HG03196 (cell line): ENCODE data around the gene SEC14L3.

ENCODE experiments used
- ATAC-seq: cut with Tn5 transposase; IDR thresholded peaks from one replicate; pipeline ENCODE4 v1.9.1; 2021; ENCODE audit not compliant: unreplicated experiment

The SEC14L3 gene

DNA sequence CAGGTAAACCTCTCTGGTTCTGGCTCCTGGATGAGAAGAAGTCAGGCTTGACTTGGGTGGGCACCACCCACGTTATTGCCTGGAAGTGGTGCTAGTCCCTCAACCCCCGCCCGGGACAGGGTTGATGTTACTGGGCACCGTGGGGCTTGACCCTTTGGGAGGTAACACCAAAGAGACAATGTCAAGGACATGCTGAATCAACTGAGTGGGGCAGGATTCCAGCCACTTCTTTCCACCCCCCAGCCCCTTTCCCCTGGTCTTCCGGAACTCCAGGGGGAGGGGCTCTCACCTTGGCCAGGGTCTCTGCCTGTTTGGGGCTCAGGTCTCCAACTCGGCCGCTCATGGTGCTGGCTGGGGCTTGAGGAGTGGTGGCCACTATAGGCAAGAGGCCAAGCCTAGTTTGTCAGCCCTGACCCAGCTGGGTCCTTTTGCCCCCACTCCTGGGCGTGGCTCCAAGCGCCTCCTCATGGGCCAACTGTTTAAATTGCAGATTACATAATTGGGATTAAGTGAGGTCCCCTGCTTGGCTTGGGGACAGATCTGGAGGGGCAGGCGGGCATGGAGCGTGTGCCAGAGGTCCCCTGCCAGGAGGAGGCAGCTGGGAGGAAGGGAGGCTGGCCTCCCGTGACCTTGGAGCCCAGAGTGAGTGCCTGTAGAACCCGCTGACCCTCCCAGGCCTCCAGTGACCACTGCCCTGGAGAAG, at the start of gene SEC14L3:
Gene SEC14L3, minus strand, starts transcription at position 402 of the 703 bp plus-strand sequence. Its CDS starts 59 bp downstream, at position 343.
- no peak for ATAC-seq

- ATAC-seq = no peak
Measured at GRCh38 chr22:30519842-30520425, 48.1 kb upstream of the SEC14L3 start.

DNA sequence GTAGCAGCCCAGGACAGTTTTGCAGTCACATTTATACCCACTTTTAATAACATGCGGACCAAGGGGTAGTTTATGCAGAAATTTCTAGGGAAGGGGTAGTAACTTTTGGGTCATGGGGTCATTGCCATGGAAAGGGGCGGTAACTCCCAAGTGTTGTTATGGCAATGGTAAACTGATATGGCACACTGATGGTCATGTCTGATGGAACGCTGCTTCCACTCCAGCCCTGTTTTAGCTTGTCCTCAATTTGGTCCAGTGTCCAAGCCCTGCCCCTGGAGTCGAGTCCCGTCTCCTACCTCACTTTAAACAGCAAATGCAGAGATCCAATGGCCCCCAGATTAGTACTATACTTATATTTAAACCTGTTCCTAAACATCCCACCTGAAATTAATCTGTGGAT, 44.9 kb upstream of the SEC14L3 start:
- ATAC-seq = no peak

DNA sequence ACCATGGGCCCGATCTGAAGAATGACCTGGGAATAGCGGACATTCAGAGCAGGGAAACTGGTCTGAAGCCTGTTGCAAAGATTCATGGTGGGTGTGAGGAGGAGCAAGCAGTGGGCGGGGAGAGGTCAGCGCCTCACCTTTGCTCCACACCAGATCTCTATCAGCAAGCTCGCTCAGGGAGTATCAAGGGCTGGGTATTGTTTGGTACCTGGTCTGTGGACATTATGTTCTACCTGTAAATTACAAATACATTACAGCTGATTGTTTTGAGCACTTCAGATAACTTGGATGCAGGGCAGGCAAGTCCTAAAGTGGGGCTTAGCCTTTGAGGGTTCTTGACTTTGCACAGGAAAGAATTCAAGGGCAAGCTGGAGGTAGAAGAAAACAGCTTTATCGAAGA, 44.5 kb upstream of the SEC14L3 start:
- ATAC-seq = no peak

DNA sequence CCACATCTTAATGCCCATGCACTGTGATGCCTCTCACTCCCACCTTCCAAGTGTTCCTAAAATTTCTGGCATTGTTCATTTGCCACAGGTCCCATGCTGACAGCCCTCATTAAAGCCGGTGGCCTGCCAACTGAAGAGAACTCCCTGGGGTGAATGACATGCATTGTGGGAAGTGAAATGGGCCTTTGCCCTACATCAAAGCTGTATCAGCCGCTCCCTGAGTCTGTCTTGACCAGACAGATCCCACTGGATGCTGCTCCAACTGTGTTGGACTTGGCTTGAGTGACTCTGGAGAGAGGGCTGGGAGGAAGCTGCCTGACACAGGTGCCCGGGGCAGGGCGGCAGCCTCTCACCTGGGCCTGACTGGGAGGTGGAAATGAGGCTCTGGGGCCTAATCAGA, 42.4 kb upstream of the SEC14L3 start:
- ATAC-seq = no peak

DNA sequence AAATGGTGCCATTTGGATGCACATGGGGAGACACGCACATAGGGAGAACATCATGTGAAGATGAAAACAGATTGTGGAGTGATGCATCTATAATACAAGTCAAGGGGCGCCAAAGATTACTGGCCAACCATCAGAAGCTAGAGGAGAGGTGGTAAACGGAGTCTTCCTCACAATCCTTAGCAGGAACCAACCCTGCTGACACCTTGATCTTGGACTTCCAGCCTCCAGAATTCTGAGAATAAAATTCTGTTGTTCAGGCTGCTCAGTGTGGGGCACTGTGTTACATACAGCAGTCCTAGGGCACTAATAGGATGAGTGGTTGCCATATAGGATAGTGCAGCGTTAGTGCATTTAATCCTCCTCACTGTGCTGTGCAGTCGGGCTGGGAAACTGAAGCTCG, 41.6 kb upstream of the SEC14L3 start:
- ATAC-seq = no peak

DNA sequence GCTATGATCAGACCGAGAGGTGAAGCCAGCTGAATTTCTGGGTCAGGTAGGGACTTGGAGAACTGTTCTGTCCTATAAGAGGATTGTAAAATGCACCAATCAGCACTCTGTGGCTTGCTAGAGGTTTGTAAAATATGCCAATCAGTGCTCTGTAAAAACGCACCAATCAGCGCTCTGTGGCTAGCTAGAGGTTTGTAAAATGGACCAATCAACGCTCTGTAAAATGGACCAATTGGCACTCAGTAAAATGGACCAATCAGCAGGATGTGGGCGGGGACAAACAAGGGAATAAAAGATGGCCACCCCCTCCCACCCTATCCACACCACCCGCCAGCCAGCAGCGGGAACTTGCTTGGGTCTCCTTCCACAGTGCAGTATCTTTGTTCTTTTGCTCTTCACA, 40.1 kb upstream of the SEC14L3 start:
- no peak for ATAC-seq

DNA sequence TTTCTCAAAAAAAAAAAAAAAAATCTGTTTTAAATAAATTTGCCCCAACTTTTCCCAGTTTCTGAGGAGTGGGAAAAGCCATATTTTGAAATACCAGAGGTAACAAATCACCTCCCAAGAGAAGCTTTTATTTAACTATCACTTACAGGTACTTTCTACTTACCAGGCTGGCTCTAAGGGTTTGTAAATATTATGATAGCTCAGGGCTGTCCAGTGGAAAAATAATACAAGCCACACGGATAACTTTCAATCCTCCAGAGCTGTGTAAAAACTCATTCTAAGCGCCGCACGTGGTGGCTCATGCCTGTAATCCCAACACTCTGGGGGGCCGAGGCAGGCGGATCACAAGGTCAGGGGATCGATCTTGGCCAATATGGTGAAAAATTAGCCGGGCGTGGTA, 39.3 kb upstream of the SEC14L3 start:
- ATAC-seq = no peak

DNA sequence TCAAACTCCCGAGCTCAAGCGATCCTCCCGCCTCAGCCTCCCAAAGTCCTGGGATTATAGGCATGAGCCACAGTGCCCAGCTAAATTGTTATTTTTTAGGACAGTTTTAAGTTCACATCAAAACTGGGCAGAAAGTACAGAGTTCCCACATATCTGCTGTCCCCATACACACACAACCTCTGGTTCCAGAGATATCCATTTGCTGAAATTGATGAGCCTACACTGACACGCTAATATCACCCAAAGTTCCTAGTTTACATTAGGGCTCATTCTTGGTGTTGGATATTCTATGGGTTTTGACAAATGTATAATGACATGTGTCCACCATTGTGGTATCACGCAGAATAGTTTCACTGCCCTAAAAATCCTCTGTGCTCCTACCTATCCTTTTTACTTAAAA, 36.4 kb upstream of the SEC14L3 start:
- no peak for ATAC-seq

DNA sequence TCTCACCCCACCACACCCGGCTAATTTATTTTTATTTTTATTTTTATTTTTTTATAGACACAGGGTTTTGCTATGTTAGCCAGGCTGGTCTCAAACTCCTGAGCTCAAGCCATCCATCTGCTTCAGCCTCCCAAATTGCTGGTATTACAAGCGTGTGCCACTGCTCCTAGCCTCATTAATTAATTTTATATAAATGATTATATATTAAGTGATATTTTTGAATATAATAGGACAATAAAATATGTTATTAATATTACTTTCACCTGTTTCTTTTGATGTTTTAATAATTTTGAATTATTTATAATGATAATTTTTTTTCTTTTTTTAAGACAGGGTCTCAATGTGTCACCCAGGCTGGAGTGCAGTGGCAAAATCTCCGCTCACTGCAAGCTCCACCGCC, 35.9 kb upstream of the SEC14L3 start:
- no peak for ATAC-seq

DNA sequence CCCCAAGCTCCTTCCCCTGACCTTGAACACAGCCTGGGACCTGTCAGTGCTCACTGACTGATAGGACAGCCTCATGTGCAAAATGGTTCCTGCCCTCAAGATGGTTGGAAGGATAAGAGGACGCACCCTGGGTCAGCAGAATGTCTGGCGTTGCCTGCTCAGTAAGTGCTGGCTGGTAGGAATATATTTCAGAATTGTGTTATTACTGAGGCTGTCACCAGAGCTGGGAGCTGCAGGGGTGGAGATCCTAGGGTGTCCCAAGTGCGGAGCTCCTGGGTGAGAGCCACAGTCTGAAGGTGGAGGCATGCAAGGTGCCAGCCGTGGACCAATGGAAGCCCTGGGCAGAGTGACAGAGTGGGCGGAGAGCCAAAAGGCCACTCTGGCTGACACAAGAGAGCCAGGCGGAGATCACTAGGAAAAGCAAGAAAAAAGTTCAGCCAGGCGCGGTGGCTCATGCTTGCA, 34.7 kb upstream of the SEC14L3 start:
- no peak for ATAC-seq

DNA sequence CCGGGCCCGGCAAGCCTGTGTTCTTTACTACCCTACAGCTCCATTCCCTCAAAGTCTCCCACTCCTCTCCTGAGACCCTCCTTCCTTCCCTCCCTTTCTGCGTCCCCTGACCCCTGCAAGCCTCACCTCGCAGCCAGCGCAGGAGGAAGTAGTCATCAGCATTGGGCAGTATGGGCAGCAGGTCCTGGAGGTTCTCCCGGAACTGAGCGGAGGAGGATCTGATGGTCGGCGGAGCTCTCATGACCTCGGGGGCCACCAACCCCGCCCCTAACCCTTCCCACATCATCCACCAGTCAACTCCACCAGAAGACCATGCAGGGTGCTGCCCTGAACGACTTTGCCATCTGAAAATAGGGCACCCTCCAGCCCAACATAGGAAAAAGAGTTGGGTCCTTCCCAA, 31.7 kb upstream of the SEC14L3 start:
- no peak for ATAC-seq

- ATAC-seq = no peak
Measured at GRCh38 chr22:30502911-30503310, 31.1 kb upstream of the SEC14L3 start.

DNA sequence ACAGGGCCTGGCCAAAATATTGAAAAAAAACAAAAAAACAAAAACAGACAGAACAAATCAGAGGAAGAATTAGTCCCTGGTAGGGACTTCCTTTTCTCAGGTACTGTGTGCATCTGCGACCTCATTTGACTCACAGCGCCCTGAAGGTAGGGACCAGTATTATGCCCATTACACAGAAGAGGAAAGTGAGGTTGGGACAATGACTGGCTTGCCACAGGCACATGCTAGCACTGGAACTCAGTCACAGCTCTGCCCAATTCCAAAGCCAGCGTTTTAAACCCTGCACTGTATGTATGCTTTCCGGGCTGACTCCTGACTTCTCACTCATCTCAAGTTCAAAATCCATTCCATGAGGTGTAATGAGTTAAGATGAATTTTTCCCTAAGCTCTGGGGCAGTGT, 30.3 kb upstream of the SEC14L3 start:
- no peak for ATAC-seq

DNA sequence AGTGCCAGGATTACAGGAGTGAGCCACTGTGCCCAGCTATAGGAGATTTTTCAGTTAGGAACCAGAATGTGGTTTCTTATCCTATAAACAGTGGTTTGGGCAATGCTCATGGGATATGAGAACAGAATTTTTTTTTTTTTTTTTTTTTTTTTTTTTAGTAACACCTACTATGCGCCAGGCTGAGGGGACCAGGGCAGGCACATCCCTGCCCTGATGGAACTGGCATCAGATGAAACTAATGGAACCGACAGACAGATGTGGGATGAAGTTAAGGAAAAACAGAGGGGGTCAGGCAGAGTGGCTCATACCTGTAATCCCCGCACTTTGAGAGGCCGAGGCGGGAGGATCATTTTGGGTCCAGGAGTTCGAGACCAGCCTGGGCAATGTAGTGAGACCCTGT, 28.8 kb upstream of the SEC14L3 start:
- no peak for ATAC-seq

DNA sequence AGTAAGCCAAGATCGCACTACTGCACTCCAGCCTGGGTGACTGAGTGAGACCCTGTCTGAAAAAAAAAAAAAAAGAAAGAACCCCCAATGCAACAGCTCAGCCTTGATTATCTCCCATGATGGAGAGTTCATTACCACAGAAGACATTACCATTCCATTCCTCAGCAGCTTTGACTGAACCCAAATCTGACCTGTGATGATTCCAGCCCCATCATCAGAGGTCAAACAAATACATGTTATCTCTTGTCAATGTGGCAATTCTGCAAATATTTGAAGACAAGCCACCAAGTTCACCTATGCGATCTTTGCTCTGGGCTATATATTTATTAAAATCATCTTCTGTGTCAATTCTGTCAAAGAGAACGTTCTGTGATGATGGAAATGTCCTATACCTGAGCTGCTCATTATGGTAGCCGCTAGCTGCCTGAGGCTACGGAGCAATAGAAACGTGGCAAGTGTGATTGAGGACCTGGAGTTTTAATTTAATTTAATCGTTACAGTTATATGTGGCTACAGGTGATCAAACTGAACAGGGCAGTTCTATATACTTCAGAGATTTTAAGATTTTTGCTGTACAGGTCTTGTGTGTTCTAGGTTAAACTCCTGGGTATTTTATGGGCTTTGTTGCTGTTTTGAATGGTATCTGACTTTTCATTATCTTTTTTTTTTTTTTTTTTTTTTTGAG, 25.8 kb upstream of the SEC14L3 start:
- ATAC-seq = no peak

- ATAC-seq = no peak
Measured at GRCh38 chr22:30495041-30495784, 23.4 kb upstream of the SEC14L3 start.

DNA sequence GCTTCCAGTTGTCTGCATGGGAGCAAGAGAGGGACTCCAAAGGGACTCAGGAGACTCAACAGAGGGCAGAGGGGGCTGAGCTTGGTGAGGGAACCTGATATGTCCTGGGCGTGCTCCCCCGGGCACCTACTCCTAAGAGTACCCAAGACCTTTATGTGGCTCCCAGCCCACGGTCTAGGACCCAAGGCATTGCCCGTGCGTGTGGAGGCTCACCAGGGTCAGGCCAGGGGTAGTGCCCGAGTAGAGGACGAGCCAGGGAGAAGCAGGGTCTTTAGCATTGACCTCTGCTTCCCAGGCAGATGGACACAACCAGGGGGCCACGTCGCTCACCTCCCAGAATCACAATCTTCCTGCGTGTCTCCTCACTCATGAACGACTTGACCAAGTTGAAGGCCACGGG, 20.3 kb upstream of the SEC14L3 start:
- no peak for ATAC-seq

DNA sequence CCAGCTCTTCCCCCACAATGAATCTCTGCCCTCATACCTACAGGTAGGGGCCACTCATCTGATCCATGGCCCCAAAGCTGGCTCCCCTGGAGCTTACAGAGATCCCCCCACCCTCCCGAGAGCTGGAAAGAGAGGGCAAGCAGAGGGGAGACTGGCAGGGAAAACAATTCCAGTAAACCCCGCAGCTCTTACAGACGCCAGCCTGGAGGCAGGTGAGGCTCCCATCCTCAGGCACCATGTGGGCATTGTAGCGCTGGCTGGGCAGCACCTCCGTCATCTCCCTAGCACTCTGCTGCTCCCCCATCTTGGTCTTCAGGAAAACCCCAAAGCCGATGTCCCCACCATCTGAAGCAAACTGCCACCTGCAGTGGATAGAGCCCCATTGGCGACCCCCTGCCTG, 19.6 kb upstream of the SEC14L3 start:
- ATAC-seq = no peak

DNA sequence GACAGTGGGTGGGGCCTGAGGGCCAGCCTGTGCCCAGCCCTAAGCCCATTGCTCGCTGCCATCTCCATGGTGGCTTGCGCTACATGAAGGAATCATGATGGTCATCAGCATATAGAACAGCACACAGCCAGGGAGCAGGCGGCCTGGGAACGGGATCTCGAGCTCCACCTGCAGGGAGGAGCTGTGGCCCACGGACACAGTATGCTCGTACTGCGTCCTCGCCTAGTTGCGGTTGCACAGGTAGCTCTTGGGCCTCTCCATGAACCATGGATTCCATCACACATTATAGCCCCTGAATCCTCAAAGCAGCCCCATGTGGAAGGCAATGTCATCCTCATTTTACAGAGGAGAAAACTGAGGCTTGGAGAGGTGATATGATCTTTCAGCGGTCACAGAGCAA, 18.6 kb upstream of the SEC14L3 start:
- ATAC-seq = no peak

- ATAC-seq = no peak
Measured at GRCh38 chr22:30488121-30488520, 16.3 kb upstream of the SEC14L3 start.

GRCh38 chr22:30486661-30487115, 14.9 kb upstream of the SEC14L3 start:
- no peak for ATAC-seq
